Measurements from ENCODE around the gene RHBDD3.

GRCh38 chr22:29288837-29289236, 21.1 kb upstream of the RHBDD3 start:
- TF ChIP-seq CTCF (IDR thresholded peaks at IDR 0.05) (no peak), EZH2 (IDR thresholded peaks at IDR 0.05; ENCODE audit: borderline replicate concordance, insufficient read depth, low read depth, low read length, poor library complexity, severe bottlenecking) (no peak)

Measured in B cell (primary cell).